Measurements from ENCODE around the gene UCK2.
A peak's percentile ranks its signal among the peaks of the same experiment; 100 is the strongest.

Gene UCK2

GRCh38 chr1:165876121-165876520 is 48.7 kb downstream of the UCK2 start:
- Mint-ChIP-seq H3K4me3 (no peak overlapping the region), H3K9me3 (ENCODE audit: low read depth) (no peaks in the 10 kb centered on the region), H3K27me3 (peaks cover 2% of the 10 kb centered on the region), H3K4me1 (ENCODE audit: low read depth) (peaks cover 50% of the 10 kb centered on the region), H3K27ac (no peak overlapping the region), H3K36me3 (peaks cover 10% of the 10 kb centered on the region)

- Mint-ChIP-seq H3K27me3 (peaks cover 2% of the 10 kb centered on the region), H3K27ac (no peak overlapping the region), H3K4me3 (no peak overlapping the region), H3K4me1 (ENCODE audit: low read depth) (peaks cover 42% of the 10 kb centered on the region), H3K9me3 (ENCODE audit: low read depth) (no peaks in the 10 kb centered on the region), H3K36me3 (peaks cover 10% of the 10 kb centered on the region)
These were observed 50.0 kb downstream of the UCK2 start for GRCh38 chr1:165877411-165877810.

- peaks cover 2% of the 10 kb centered on the region for H3K27me3 Mint-ChIP-seq
- H3K4me1 Mint-ChIP-seq (ENCODE audit: low read depth): peaks cover 36% of the 10 kb centered on the region
- H3K4me3 Mint-ChIP-seq: no peak overlapping the region
- peaks cover 10% of the 10 kb centered on the region for H3K36me3 Mint-ChIP-seq
- no peak overlapping the region for H3K27ac Mint-ChIP-seq
- H3K9me3 Mint-ChIP-seq (ENCODE audit: low read depth): no peaks in the 10 kb centered on the region
These were observed 50.6 kb downstream of the UCK2 start for GRCh38 chr1:165877940-165878556.

GRCh38 chr1:165879946-165880345 is 52.5 kb downstream of the UCK2 start:
- Mint-ChIP-seq H3K4me3 (no peak overlapping the region), H3K9me3 (ENCODE audit: low read depth) (no peaks in the 10 kb centered on the region), H3K36me3 (peaks cover 10% of the 10 kb centered on the region), H3K27me3 (no peaks in the 10 kb centered on the region), H3K27ac (no peak overlapping the region), H3K4me1 (ENCODE audit: low read depth) (peaks cover 23% of the 10 kb centered on the region)

GRCh38 chr1:165880993-165881392 is 53.6 kb downstream of the UCK2 start:
- Mint-ChIP-seq H3K4me3 (no peak overlapping the region), H3K27me3 (no peaks in the 10 kb centered on the region), H3K4me1 (ENCODE audit: low read depth) (peaks cover 14% of the 10 kb centered on the region), H3K36me3 (peaks cover 10% of the 10 kb centered on the region), H3K9me3 (ENCODE audit: low read depth) (no peaks in the 10 kb centered on the region), H3K27ac (no peak overlapping the region)

- Mint-ChIP-seq H3K36me3 (peaks cover 10% of the 10 kb centered on the region), H3K4me3 (no peak overlapping the region), H3K4me1 (ENCODE audit: low read depth) (peaks cover 11% of the 10 kb centered on the region), H3K27ac (no peak overlapping the region), H3K9me3 (ENCODE audit: low read depth) (no peaks in the 10 kb centered on the region), H3K27me3 (no peaks in the 10 kb centered on the region)
These were observed 54.9 kb downstream of the UCK2 start for GRCh38 chr1:165882168-165882837.

GRCh38 chr1:165883056-165883455 is 55.6 kb downstream of the UCK2 start:
- H3K27ac Mint-ChIP-seq: no peak overlapping the region
- peaks cover 2% of the 10 kb centered on the region for H3K36me3 Mint-ChIP-seq
- no peak overlapping the region for H3K4me3 Mint-ChIP-seq
- H3K4me1 Mint-ChIP-seq (ENCODE audit: low read depth): peaks cover 11% of the 10 kb centered on the region
- no peaks in the 10 kb centered on the region for H3K9me3 Mint-ChIP-seq (ENCODE audit: low read depth)
- H3K27me3 Mint-ChIP-seq: no peaks in the 10 kb centered on the region

GRCh38 chr1:165884009-165884689 is 56.7 kb downstream of the UCK2 start:
- Mint-ChIP-seq H3K27me3 (no peaks in the 10 kb centered on the region), H3K27ac (peak overlapping the region; percentile 25), H3K4me3 (no peak overlapping the region)

GRCh38 chr1:165884690-165885304 is 57.4 kb downstream of the UCK2 start:
- H3K9me3 Mint-ChIP-seq (ENCODE audit: low read depth): no peaks in the 10 kb centered on the region
- no peaks in the 10 kb centered on the region for H3K27me3 Mint-ChIP-seq
- peaks cover 4% of the 10 kb centered on the region for H3K4me1 Mint-ChIP-seq (ENCODE audit: low read depth)
- H3K36me3 Mint-ChIP-seq: no peaks in the 10 kb centered on the region
- H3K27ac Mint-ChIP-seq: no peak overlapping the region
- no peak overlapping the region for H3K4me3 Mint-ChIP-seq

More at GRCh38 chr1:165884009-165884689, 56.7 kb downstream of the UCK2 start:
- H3K4me1 Mint-ChIP-seq (ENCODE audit: low read depth): peaks cover 8% of the 10 kb centered on the region
- H3K36me3 Mint-ChIP-seq: no peaks in the 10 kb centered on the region
- H3K9me3 Mint-ChIP-seq (ENCODE audit: low read depth): no peaks in the 10 kb centered on the region

- Mint-ChIP-seq H3K27ac (no peak overlapping the region), H3K36me3 (peaks cover 3% of the 10 kb centered on the region), H3K4me1 (ENCODE audit: low read depth) (no peaks in the 10 kb centered on the region), H3K9me3 (ENCODE audit: low read depth) (no peaks in the 10 kb centered on the region), H3K4me3 (no peak overlapping the region), H3K27me3 (peaks cover 2% of the 10 kb centered on the region)
These were observed 57.9 kb downstream of the UCK2 start for GRCh38 chr1:165885305-165885694.

- Mint-ChIP-seq H3K27ac (no peak overlapping the region), H3K4me3 (no peak overlapping the region), H3K27me3 (peaks cover 2% of the 10 kb centered on the region), H3K9me3 (ENCODE audit: low read depth) (no peaks in the 10 kb centered on the region), H3K4me1 (ENCODE audit: low read depth) (no peaks in the 10 kb centered on the region), H3K36me3 (peaks cover 8% of the 10 kb centered on the region)
These were observed 58.8 kb downstream of the UCK2 start for GRCh38 chr1:165886193-165886592.

GRCh38 chr1:165886983-165887382 is 59.6 kb downstream of the UCK2 start:
- Mint-ChIP-seq H3K36me3 (peaks cover 14% of the 10 kb centered on the region), H3K4me1 (ENCODE audit: low read depth) (no peaks in the 10 kb centered on the region), H3K9me3 (ENCODE audit: low read depth) (no peaks in the 10 kb centered on the region), H3K4me3 (no peak overlapping the region), H3K27ac (no peak overlapping the region), H3K27me3 (peaks cover 2% of the 10 kb centered on the region)

GRCh38 chr1:165887877-165888551 is 60.6 kb downstream of the UCK2 start:
- H3K36me3 Mint-ChIP-seq: peaks cover 18% of the 10 kb centered on the region
- H3K9me3 Mint-ChIP-seq (ENCODE audit: low read depth): no peaks in the 10 kb centered on the region
- H3K27me3 Mint-ChIP-seq: peaks cover 2% of the 10 kb centered on the region
- H3K4me1 Mint-ChIP-seq (ENCODE audit: low read depth): no peaks in the 10 kb centered on the region
- no peak overlapping the region for H3K4me3 Mint-ChIP-seq
- no peak overlapping the region for H3K27ac Mint-ChIP-seq

GRCh38 chr1:165888552-165888920 is 61.1 kb downstream of the UCK2 start:
- peaks cover 18% of the 10 kb centered on the region for H3K36me3 Mint-ChIP-seq
- no peak overlapping the region for H3K4me3 Mint-ChIP-seq
- H3K27ac Mint-ChIP-seq: no peak overlapping the region
- H3K9me3 Mint-ChIP-seq (ENCODE audit: low read depth): no peaks in the 10 kb centered on the region
- no peaks in the 10 kb centered on the region for H3K4me1 Mint-ChIP-seq (ENCODE audit: low read depth)
- H3K27me3 Mint-ChIP-seq: peaks cover 2% of the 10 kb centered on the region

GRCh38 chr1:165890684-165891083 is 63.3 kb downstream of the UCK2 start:
- no peaks in the 10 kb centered on the region for H3K4me1 Mint-ChIP-seq (ENCODE audit: low read depth)
- no peak overlapping the region for H3K27ac Mint-ChIP-seq
- H3K9me3 Mint-ChIP-seq (ENCODE audit: low read depth): no peaks in the 10 kb centered on the region
- peaks cover 20% of the 10 kb centered on the region for H3K36me3 Mint-ChIP-seq
- no peak overlapping the region for H3K4me3 Mint-ChIP-seq
- peaks cover 2% of the 10 kb centered on the region for H3K27me3 Mint-ChIP-seq
